Activated naive CD8-positive, alpha-beta T cell treated with anti-CD3 and anti-CD28 coated beads, Interleukin-2, amount 10 ng/mL, durations not matched to agents 7 days and 5 days (primary cell): ENCODE measurements around the gene SLC17A8. TPM values are rescaled to one million over a fixed set of nuclear protein-coding genes. Genes with fewer than 3 reads are reported as not detected.

Experiments used
- ATAC-seq: fragments of 150-1000 bp; cut with Tn5 transposase; one replicate; pipeline ENCODE4 v1.10.0; 2021; ENCODE audit warnings: low read depth, moderate library complexity
- POLR2A ChIA-PET: fragments of 350-600 bp; sonication (Branson Sonifier 250); formaldehyde crosslinking; loops from one replicate; lab custom pipeline; 2021; ENCODE audit warnings: antibody characterized with exemption; lab: Charles Lee
- DNase-seq: peaks from one replicate; pipeline ENCODE4 v3.0.0; 2021
- H3K27ac Mint-ChIP-seq: one replicate; pipeline ENCODE4 v1.8.0; 2022; ENCODE audit warnings: mild to moderate bottlenecking, mixed read lengths
- H3K27me3 Mint-ChIP-seq: one replicate; pipeline ENCODE4 v1.8.0; 2022; ENCODE audit warnings: mild to moderate bottlenecking, moderate library complexity, mixed read lengths
- H3K36me3 Mint-ChIP-seq: one replicate; pipeline ENCODE4 v1.8.0; 2021; ENCODE audit warnings: mild to moderate bottlenecking, mixed read lengths
- H3K4me1 Mint-ChIP-seq: one replicate; pipeline ENCODE4 v1.8.0; 2021; ENCODE audit warnings: mixed read lengths
- H3K4me3 Mint-ChIP-seq: one replicate; pipeline ENCODE4 v1.8.0; 2022; ENCODE audit warnings: mild to moderate bottlenecking, moderate library complexity, mixed read lengths
- H3K9me3 Mint-ChIP-seq: one replicate; pipeline ENCODE4 v1.8.0; 2021; ENCODE audit warnings: mixed read lengths
- total RNA-seq, 2 experiments: library from RNA; stranded (reverse); gene quantifications; one replicate each; pipeline ENCODE4 v1.2.3, GENCODE V29; 2021

Gene SLC17A8
- total RNA-seq, 2 experiments from 2014 or later, result not detected

DNA sequence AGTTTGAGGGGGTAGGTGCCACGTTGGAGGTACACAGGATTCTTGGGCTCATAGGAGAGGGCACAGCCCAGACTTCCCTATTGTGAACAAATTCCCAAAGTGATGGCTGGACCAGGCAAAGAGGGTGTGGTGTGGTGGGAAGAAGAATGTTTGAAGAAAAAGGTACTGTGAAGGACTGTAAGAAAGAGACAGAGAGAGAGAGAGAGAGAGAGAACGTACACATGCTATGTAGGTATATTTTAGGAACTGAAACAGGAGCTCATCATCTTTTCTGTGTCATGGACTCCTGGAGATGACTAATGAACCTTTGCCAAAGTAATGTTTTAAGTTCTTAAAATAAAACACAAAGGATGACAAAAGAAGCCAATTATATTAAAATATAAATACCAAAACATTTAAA, 24.5 kb downstream of the SLC17A8 start:
- DNase-seq, result no peak
- Mint-ChIP-seq H3K9me3 (no peaks in the 10 kb centered on the region), H3K4me1 (no peaks in the 10 kb centered on the region), H3K27ac (no peak overlapping the region), H3K27me3 (no peaks in the 10 kb centered on the region), H3K4me3 (no peak overlapping the region), H3K36me3 (no peaks in the 10 kb centered on the region)
- no peak for ATAC-seq
- POLR2A ChIA-PET, result no interaction called here

DNA sequence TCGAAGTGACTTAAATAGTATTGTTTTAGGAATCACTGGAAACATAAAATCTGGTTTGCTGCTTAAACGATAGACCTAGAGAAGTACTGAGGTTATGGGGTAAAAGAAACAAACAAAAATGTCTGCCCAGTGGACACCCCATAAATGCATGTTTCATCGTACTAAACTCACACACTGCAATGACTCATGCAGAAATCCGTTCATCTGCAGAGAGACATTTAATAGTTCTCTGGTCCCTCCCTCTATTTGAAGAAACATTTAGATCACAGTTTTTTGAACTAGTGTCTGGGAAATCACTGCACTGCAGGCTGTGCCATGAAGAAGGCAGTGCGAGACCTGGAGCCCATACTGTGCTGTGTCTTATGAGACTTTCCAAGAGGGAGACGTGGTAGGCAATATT, 25.5 kb downstream of the SLC17A8 start:
- no peak for DNase-seq
- no peaks in the 10 kb centered on the region for H3K27me3 Mint-ChIP-seq
- H3K4me1 Mint-ChIP-seq, result no peaks in the 10 kb centered on the region
- ATAC-seq, result no peak
- no peaks in the 10 kb centered on the region for H3K9me3 Mint-ChIP-seq
- POLR2A ChIA-PET, result no interaction called here
- H3K27ac Mint-ChIP-seq, result no peak overlapping the region
- H3K4me3 Mint-ChIP-seq, result no peak overlapping the region
- H3K36me3 Mint-ChIP-seq, result no peaks in the 10 kb centered on the region

DNA sequence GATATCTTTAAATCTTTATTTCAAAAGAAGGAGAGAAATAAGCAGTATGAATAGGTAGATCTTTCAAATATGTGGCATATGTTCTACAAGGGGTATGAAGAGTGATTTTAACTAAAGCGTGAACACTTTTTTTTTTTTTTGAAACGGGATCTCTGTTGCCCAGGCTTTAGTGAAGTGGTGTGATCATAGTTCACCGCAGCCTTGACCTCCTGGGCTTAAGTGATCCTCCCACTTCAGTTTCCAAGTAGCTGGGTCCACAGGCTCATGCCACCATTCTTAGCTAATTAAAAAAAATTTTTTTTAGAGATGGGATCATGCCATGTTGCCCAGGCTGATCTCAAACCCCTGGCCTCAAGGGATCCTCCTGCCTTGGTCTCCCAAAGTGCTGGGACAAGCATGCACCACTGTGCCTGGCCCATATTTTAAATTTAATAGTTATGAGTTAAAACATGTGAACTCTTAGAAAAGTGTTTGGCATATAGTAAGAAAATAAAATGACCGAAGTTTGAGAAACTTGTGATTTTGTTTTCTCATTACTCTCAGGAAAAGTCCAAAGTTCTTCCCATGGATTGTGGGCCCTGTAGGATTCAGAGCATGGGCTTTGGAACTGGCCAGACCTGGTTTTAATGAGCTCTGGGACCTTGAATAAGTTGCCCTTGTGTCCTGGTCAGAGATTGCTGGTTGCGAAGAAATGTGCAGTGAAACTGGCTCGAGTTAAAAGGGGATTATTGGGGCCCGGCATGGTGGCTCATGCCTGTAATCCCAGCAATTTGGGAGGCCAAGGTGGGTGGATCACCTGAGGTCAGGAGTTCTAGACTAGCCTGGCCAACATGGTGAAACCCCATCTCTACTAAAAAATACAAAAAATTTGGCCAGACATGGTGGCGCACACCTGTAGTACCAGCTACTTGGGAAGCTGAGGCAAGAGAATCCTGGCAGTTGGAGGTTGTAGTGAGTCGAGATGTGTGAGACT, 27.0 kb downstream of the SLC17A8 start:
- DNase-seq (no peak), ATAC-seq (no peak)
- Mint-ChIP-seq H3K27ac (no peak overlapping the region), H3K27me3 (no peaks in the 10 kb centered on the region), H3K9me3 (no peaks in the 10 kb centered on the region), H3K4me3 (no peak overlapping the region), H3K36me3 (no peaks in the 10 kb centered on the region), H3K4me1 (no peaks in the 10 kb centered on the region)
- POLR2A ChIA-PET, result no interaction called here

DNA sequence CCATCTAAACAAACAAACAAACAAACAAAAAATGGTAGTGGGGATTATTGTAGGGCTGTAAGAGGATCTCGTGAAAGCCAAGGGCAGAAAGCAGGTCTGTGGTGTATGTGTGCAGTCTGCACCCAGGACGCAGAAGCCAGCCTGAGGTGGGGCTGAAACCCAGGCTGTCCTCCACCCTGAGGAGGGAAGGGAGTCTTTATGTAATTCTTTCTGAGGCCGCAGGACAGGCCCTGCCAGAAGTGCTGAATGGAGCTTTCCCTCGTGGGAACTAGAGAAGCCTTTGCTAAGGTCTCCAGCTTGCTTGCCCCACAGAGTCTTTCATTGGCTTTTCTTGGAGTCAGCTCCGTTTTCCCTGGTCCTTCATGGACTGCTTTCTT, 27.7 kb downstream of the SLC17A8 start:
- no peak for ATAC-seq
- H3K4me3 Mint-ChIP-seq, result no peak overlapping the region
- no peaks in the 10 kb centered on the region for H3K9me3 Mint-ChIP-seq
- H3K27ac Mint-ChIP-seq, result no peak overlapping the region
- no peaks in the 10 kb centered on the region for H3K27me3 Mint-ChIP-seq
- POLR2A ChIA-PET, result no interaction called here
- H3K4me1 Mint-ChIP-seq, result no peaks in the 10 kb centered on the region
- DNase-seq, result no peak
- H3K36me3 Mint-ChIP-seq, result no peaks in the 10 kb centered on the region

DNA sequence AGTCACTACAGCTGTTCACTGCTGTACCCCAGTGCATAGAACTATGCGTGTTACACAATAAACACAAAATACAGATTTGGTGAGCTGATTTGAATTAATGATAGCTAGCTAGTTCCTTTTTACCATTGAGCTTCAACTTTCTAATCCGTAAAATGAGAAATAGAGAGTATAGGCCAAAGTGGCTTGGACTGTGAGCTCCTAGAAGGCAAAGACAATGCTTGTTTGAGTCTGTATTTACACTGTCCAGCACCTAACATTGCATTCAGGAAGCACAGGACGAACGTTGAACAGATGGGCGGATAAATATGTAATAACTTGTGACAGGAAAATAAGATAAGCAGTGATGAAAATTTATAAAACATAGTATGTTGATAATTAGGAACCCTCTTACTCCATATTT, 31.5 kb downstream of the SLC17A8 start:
- no peaks in the 10 kb centered on the region for H3K4me1 Mint-ChIP-seq
- H3K27me3 Mint-ChIP-seq, result peaks cover 2% of the 10 kb centered on the region
- H3K9me3 Mint-ChIP-seq, result no peaks in the 10 kb centered on the region
- POLR2A ChIA-PET, result no interaction called here
- H3K4me3 Mint-ChIP-seq, result no peak overlapping the region
- ATAC-seq, result no peak
- no peaks in the 10 kb centered on the region for H3K36me3 Mint-ChIP-seq
- H3K27ac Mint-ChIP-seq, result no peak overlapping the region
- DNase-seq, result no peak

DNA sequence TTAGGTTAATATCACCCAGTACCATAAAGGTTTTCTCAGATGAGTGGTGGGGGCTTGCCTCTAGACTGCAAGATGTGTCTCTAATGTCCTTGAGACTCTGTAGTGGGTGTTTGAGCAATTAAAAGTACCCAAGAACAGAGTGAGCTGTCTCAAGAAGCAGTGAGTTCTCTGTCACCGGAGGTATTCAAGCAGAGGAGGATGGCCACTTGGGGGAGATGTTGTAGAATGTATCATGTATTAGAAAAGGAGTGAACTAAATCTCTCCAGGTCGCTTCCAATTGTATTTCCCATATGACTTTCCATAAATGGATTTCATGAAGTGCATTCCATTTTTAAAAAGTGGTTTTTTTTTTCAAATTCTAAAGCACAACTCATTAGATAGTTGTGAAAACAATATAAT, 35.0 kb downstream of the SLC17A8 start:
- no peak for ATAC-seq
- Mint-ChIP-seq H3K4me3 (no peak overlapping the region), H3K36me3 (no peaks in the 10 kb centered on the region), H3K27ac (no peak overlapping the region), H3K4me1 (no peaks in the 10 kb centered on the region), H3K27me3 (peaks cover 2% of the 10 kb centered on the region), H3K9me3 (no peaks in the 10 kb centered on the region)
- no peak for DNase-seq
- POLR2A ChIA-PET, result no interaction called here

DNA sequence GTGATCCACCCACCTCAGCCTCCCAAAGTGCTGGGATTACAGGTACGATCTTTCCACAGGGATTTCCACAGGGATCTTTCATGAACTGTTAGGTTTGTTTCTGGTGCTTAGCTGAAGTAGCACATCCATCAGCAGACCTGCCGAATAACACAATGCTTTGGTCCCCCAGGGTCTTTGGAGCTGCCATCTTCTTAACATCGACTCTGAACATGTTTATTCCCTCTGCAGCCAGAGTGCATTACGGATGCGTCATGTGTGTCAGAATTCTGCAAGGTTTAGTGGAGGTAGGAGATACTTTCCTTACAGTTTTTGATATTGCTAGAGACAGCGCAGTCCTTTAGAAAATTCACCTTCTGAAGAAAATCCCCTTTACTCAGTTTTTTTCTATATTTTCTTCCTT, 36.3 kb downstream of the SLC17A8 start:
- ATAC-seq (no peak), DNase-seq (no peak)
- no peak overlapping the region for H3K4me3 Mint-ChIP-seq
- no peaks in the 10 kb centered on the region for H3K4me1 Mint-ChIP-seq
- H3K9me3 Mint-ChIP-seq, result no peaks in the 10 kb centered on the region
- H3K27me3 Mint-ChIP-seq, result peaks cover 2% of the 10 kb centered on the region
- no peaks in the 10 kb centered on the region for H3K36me3 Mint-ChIP-seq
- POLR2A ChIA-PET, result no interaction called here
- H3K27ac Mint-ChIP-seq, result no peak overlapping the region

DNA sequence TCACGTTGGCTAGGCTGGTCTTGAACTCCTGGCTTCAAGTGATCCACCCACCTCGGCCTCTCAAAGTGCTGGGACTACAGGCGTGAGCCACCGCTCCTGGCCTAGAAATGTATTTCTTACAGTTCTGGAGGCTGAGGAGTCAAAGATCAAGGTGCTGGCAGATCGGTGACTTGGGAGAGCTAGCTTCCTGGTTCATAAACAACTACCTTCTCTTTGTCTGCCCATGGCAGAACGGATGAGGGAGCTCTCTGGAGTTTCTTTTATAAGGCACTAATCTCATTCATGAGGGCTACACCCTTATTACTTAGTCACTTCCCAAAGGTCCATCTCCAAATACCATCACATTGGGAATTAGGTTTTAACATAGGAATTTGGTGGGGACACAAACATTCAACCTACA, 38.9 kb downstream of the SLC17A8 start:
- no peaks in the 10 kb centered on the region for H3K9me3 Mint-ChIP-seq
- DNase-seq, result no peak
- no peak overlapping the region for H3K27ac Mint-ChIP-seq
- POLR2A ChIA-PET, result no interaction called here
- no peak for ATAC-seq
- H3K4me1 Mint-ChIP-seq, result no peaks in the 10 kb centered on the region
- H3K4me3 Mint-ChIP-seq, result no peak overlapping the region
- peaks cover 2% of the 10 kb centered on the region for H3K27me3 Mint-ChIP-seq
- no peaks in the 10 kb centered on the region for H3K36me3 Mint-ChIP-seq

DNA sequence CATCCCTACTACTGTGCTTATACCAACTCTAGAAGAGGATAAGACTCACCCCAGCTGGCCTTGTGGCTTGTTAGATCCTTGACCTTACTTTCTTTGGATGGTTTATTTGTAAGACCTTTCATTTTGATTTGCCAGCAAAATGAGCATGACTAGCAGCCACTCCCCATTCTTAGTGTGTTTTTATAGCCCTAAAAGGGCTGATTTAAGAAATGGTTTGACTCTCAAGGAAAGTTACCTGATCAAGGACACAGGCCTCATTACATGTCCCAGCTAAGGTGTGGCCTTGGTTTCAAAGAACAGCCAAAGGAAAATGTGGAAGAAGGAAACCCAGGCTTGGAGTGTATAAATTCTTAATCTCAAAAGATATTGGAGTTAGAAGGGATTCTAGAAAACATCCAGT, 41.4 kb downstream of the SLC17A8 start:
- no peaks in the 10 kb centered on the region for H3K9me3 Mint-ChIP-seq
- H3K4me3 Mint-ChIP-seq, result no peak overlapping the region
- no peaks in the 10 kb centered on the region for H3K4me1 Mint-ChIP-seq
- ATAC-seq (no peak), DNase-seq (no peak)
- H3K27ac Mint-ChIP-seq, result no peak overlapping the region
- H3K27me3 Mint-ChIP-seq, result no peaks in the 10 kb centered on the region
- no peaks in the 10 kb centered on the region for H3K36me3 Mint-ChIP-seq
- POLR2A ChIA-PET, result no interaction called here

DNA sequence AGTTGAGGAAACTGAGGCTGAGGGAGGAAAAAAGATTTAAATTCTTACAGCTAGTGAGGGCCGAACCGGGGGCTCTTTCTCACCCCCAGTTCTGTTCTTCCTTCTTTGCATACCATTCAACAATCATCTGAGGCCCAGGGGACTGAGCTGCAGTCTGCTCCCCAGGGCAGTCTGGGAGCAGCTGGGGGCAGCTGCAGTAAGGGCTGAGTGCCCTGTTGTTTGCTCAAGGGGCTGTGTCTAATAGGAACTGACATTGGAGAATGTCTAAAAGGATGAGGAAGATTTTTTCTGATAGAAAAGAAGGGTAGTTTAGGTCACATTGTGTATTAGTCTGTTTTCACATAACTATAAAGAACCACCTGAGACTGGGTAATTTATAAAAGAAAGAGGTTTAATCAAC, 42.2 kb downstream of the SLC17A8 start:
- Mint-ChIP-seq H3K27me3 (no peaks in the 10 kb centered on the region), H3K9me3 (no peaks in the 10 kb centered on the region), H3K36me3 (no peaks in the 10 kb centered on the region), H3K27ac (no peak overlapping the region), H3K4me3 (no peak overlapping the region), H3K4me1 (no peaks in the 10 kb centered on the region)
- no peak for ATAC-seq
- DNase-seq, result no peak
- POLR2A ChIA-PET, result no interaction called here

DNA sequence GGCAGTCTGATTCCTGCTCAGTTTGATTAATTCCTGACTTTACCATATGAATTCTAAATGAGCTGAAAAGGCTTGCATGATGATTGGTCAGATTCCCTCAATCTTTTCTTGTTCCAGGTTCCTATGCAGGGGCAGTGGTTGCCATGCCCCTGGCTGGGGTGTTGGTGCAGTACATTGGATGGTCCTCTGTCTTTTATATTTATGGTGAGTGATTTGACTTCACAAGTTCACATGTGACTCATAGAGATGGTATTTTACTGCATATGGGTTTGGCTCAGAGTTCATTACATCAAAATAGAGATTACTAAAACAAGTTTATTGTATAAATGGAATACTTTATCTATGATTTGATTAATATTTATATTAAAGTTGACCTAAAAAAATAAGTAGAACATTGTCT, 44.8 kb downstream of the SLC17A8 start:
- H3K27me3 Mint-ChIP-seq, result peaks cover 4% of the 10 kb centered on the region
- DNase-seq (no peak), ATAC-seq (no peak)
- no peaks in the 10 kb centered on the region for H3K4me1 Mint-ChIP-seq
- H3K36me3 Mint-ChIP-seq, result no peaks in the 10 kb centered on the region
- H3K27ac Mint-ChIP-seq, result no peak overlapping the region
- no peaks in the 10 kb centered on the region for H3K9me3 Mint-ChIP-seq
- POLR2A ChIA-PET, result no interaction called here
- H3K4me3 Mint-ChIP-seq, result no peak overlapping the region

DNA sequence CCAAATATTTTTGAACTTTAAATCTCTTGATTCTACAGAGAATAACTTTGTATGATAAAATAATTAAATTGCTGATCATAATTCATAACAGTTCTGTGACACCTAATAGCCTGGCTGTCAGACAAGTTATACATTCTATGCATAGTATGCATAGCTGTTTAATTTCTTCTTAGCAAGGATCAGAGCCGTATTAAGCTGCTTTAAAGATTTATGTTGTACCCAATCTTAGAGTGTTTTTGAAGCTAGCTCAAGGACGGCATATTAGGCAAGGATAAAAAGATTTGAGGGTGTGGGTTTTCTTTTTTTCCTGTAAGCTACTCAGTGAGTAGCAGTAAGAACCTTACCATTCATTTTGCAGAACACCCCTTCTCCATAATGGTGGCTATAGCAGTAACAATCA, 45.9 kb downstream of the SLC17A8 start:
- Mint-ChIP-seq H3K27me3 (peaks cover 4% of the 10 kb centered on the region), H3K27ac (no peak overlapping the region), H3K4me1 (no peaks in the 10 kb centered on the region), H3K9me3 (no peaks in the 10 kb centered on the region), H3K36me3 (no peaks in the 10 kb centered on the region), H3K4me3 (no peak overlapping the region)
- POLR2A ChIA-PET, result no interaction called here
- no peak for ATAC-seq
- no peak for DNase-seq

DNA sequence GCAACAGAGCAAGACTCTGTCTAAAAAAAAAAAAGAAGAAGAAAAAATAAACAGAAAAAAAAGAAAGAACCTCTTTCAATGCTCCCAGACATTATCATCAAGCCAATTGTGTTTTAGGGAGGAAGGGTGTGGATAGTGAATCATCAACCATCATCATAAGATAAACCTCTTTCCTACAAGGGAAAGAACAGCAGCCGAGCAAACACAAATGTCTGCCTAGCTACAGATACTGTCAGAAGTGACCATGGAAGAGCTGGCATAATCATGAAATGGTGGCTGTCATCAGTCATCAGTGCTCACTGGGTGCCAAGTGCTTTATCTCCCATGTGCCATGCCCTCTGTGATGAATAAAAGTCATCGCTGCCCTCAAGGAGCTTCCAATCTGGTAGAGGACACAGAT, 46.6 kb downstream of the SLC17A8 start:
- ATAC-seq (no peak), DNase-seq (no peak)
- no peaks in the 10 kb centered on the region for H3K4me1 Mint-ChIP-seq
- H3K27ac Mint-ChIP-seq, result no peak overlapping the region
- H3K27me3 Mint-ChIP-seq, result peaks cover 4% of the 10 kb centered on the region
- no peaks in the 10 kb centered on the region for H3K9me3 Mint-ChIP-seq
- H3K4me3 Mint-ChIP-seq, result no peak overlapping the region
- POLR2A ChIA-PET, result no interaction called here
- no peaks in the 10 kb centered on the region for H3K36me3 Mint-ChIP-seq

DNA sequence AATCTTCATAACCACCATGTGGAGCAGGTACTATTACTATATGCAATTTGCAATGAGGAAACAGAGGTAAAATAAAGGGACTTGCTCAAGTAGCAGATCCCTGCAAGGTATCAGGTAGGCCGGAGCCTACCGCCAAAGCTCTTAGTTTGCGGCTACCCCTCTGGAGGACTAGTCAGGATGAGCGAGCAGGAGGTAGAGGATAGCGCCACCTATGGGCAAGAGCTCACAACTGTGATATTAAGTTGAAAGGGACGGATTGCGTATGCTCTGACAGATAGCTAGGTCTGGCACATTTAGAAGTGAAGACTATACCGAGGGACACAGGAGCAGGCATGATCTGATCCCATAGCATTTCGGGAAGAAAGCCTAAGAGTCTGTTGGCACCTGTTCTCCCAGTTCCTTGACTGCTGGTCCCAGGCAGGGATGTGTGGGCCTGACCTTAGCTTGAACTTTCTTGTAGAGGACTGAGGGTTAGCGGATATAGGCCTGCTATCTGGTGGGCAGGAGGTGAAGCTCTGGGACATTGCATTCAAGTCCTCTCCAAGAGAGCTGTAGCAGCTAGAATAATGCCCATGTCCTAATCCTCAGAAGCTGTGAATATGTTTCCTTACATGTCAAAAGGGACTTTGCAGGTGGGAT, 48.0 kb downstream of the SLC17A8 start:
- Mint-ChIP-seq H3K9me3 (no peaks in the 10 kb centered on the region), H3K27me3 (peaks cover 6% of the 10 kb centered on the region), H3K4me3 (no peak overlapping the region), H3K27ac (no peak overlapping the region), H3K36me3 (no peaks in the 10 kb centered on the region), H3K4me1 (no peaks in the 10 kb centered on the region)
- POLR2A ChIA-PET, result interaction anchor here (1.1 kb wide), 1 partner anchor 170 kb away, joined by 3 read pairs; no protein-coding TSS in a partner anchor
- ATAC-seq (no peak), DNase-seq (peak; percentile 32)
